ENCODE results near the gene SLCO2A1.

SLCO2A1 gene

DNA sequence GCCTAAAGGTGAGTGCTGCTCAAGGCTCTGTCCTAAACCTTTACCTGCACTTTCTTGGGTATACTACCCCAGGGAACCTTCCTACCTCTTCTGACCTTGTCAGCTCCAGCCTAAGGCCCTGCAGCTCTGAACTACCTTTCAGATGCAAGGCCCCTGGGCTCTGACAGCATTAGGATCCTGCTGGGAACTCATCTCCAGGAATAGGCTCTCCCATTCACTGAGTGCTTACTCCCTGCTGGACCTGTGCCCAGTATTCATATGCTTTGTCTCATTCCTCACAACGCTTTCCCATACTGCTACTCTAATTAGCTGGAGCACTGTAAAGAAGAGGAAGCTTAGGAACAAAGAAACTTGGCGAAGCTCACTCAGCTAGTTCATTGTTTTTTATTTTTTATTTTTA is 80.3 kb downstream of the SLCO2A1 start:
- no peak for DNase-seq (ENCODE audit: low read depth)

DNA sequence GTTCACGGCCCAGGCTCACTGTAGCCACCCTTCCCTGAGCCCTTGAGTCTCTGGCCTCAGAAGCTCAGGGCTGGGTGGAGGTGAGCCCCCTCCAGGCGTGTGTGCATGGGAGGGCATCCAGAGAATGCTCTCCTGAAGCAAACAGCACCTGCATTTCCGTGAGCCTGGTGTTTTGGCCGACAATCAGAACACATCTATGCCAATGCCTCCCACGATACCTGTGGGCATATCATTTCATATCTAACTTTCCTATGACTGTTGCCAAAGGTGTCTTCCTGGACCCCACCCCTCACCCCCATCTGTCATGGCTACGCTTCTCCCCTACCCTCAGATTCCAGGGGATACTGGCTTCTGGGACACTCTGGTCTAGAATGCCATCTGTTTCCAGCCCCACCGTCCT is 80.7 kb downstream of the SLCO2A1 start:
- no peak for DNase-seq (ENCODE audit: low read depth)

- no peak for DNase-seq (ENCODE audit: low read depth)
Measured at GRCh38 chr3:133948131-133948810, 81.5 kb downstream of the SLCO2A1 start.

DNA sequence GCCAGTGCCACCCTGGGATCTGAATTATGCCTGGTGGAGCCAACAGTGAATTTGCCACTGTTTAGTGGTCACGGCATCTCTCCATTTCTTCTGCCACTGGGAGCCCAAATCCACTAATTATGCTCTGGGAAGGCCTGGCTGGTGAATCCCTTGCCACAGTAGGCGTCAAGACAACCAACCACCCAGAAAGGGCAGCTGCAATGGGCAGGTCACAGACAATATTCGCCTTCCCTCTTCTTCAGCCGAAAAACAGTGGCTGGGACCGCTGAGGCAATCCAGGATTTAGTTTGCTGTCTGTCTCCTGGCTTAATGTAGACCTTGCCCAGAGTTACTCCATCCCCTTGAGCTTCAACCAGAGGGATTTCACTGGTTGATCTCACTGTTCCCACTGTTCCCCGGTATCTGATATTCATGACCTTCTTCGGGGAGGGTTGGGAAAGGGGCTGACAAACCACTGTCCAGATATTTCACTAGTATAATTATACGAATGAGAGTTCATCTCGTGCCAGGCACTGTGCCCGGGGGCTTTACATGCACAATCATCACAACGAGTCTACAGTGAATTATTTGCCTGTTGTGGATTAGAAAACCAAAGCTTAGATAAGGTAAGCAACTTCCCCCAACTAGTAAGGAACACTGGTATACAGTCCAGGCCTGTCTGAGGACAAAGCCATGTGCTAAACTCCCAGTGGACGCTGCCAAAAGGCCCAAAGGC is 84.2 kb downstream of the SLCO2A1 start:
- no peak for DNase-seq (ENCODE audit: low read depth)

DNA sequence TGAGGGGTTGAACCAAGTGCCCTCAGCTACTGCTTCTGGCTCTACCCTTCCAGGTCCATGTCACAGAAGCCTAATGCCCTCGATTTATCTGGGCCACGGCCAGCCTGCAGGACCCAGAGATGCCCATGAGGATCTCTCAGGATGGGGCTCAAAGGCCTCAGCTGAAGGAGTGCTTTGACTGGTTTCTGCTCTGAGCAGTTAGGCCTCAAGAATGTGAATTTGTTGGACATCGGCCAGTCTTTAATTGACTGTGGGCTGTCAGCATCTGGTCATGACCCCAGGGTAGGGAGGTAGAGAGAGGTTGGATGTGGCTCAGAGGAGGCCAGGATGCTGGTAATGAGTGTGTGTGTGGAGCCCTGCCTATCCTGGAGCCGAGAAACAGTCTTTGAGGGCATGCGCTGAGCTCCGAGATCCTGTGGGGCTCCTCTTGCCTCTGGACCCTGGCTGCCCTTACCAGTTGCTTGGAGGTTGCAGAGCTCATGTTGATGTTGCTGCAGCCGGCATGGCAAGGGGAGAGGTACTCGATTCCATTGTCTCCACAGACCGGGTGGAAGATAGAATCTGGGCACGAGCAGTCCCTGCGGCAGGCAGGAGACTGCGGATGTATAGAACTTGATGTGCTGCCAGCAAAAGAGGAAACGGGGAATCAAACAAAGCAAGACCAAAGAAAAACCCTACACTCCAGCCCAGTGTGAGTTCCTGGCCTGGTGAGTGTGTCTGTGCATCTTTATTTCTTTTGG is 84.9 kb downstream of the SLCO2A1 start:
- peak; percentile 90 for DNase-seq (ENCODE audit: low read depth)

GRCh38 chr3:133944181-133944580 is 85.5 kb downstream of the SLCO2A1 start:
- peak; percentile 62 for DNase-seq (ENCODE audit: low read depth)

GRCh38 chr3:133943639-133944141 is 86.0 kb downstream of the SLCO2A1 start:
- peak; percentile 98 for DNase-seq (ENCODE audit: low read depth)

- DNase-seq (ENCODE audit: low read depth) = no peak
Measured at GRCh38 chr3:133943031-133943535, 86.6 kb downstream of the SLCO2A1 start.

GRCh38 chr3:133941415-133941821 is 88.3 kb downstream of the SLCO2A1 start:
- peak; percentile 74 for DNase-seq (ENCODE audit: low read depth)

GRCh38 chr3:133940536-133940935 is 89.2 kb downstream of the SLCO2A1 start:
- DNase-seq (ENCODE audit: low read depth) = no peak

GRCh38 chr3:133939463-133939835 is 90.3 kb downstream of the SLCO2A1 start:
- DNase-seq (ENCODE audit: low read depth) = no peak

DNA sequence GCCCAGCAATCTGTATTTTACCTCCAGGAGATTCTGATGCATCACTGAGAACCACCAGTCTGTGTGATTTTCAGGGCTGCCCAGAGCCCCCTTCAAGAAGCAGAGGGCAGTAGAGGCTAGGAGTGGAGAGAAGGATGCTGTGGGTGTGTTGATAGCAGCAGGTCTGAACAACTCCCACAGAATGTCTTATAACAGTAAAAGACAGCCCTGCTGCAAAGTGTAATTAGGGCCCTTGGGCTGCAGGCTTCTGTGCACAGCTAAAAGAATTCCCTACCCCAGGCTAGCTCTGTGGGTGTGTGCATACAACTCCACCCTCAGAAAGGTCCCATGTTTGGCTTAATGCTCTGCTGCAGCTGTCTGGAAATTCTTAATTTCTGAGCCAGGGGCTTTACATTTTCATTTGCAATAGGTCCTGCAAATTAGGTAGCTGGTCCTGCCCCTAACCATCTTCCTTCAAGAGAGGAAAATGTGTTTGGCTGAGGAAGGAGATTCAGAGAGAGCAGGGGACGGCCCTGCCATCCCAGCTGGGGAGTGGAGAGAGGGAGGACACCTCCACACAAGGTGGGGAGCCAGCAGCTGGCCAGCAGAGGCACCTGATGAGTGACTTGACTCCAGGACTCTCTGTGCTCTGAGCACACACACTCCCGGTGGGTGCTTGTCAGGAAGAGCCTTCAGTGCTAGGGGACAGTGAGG is 90.8 kb downstream of the SLCO2A1 start:
- DNase-seq (ENCODE audit: low read depth) = peak; percentile 21

DNA sequence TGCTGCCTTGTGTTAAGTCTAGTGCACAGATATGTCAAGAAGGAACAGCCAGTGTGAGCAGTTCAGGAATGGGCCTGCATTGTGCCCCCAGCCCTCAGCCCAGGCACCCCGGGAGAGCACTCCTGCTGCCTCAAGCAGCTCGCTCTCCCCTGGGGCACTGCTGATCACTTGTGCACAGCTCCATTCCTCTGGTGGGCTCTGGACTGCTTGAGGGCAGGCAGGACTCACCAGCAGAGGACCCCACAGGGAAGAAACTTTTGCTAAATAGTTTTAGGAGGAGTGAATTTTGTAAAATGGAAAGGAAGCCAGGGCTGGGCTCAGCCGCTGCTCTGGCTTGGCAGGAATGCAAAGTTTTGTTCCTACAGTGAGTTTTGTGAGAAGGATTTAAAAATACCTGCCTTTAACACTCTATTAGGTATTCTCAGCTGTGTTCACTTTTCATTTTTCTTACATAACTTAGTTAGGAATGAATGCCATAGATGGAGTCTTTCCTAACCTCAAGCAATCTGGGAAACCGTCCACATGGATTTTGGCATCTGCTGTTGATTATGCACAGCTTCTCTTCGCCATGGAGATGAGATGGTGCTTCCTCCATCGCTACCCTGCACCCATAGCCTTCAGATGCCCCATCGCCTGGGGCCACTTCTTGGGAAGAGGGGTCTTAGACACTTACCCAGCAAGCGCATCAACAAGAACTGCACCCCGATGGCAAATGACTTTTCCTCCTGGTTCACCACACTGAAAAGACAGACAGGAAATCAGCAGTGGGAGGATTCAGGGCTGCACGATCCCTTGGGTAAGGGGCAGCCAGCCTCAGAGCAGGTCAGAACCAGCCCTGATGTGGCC is 91.7 kb downstream of the SLCO2A1 start:
- DNase-seq (ENCODE audit: low read depth) = no peak

DNA sequence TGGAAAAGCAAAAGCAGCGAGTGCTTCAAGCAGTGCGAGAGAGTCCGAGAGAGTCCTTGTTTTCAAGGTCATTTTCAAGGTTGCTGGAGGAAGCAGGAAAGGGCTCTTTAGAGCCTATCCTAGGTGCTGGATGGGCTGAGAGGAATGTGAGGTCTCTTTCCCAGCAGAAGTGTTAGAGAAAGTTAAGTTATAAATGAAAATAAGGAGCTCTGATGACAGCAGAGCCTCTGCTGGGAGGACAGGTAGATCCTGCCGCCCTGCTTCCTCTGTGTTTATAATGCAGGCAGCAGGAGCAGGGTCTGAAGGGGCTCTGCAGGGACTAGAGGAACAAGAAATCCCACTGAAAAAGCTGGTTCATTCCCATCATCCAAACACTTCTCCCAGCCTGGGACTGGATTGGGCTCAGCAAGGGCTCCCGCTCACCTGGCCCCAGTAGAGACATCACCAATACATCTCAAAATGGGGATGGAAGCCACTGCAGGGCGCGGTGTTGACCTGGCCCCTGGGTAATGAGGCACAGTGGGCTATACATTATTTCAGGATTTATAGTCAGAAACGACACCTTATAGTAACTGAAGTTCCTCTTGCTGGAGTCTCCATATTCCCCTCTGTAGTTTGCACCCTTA is 92.6 kb downstream of the SLCO2A1 start:
- no peak for DNase-seq (ENCODE audit: low read depth)

GRCh38 chr3:133935843-133936769 is 93.6 kb downstream of the SLCO2A1 start:
- DNase-seq (ENCODE audit: low read depth) = no peak

GRCh38 chr3:133934996-133935842 is 94.5 kb downstream of the SLCO2A1 start:
- no peak for DNase-seq (ENCODE audit: low read depth)

GRCh38 chr3:133934073-133934970 is 95.4 kb downstream of the SLCO2A1 start:
- no peak for DNase-seq (ENCODE audit: low read depth)

Measured in iris pigment epithelial cell (primary cell).